Fibroblast of lung (primary cell): Measurements from ENCODE around the gene CLPTM1L.

Experiments
- EZH2 ChIP-seq: IDR thresholded peaks from 2 replicates; pipeline ENCODE4 v1.5.1; 2012; ENCODE audit warnings: low read length, control low read depth, mild to moderate bottlenecking; ENCODE audit errors: missing control alignments
- TF ChIP-seq, protein P1 (sequence below), 2 donors: IDR thresholded peaks in 1 of 2; conservative IDR thresholded peaks in 1 of 2; 1 replicate in 1 of 2; 2 replicates in 1 of 2; pipeline ENCODE4 v1.5.1; 2011 to 2012; ENCODE audit warnings: low read length in 2 of 2, control low read depth in 1 of 2, inconsistent platforms in 1 of 2, low read depth in 1 of 2, mild to moderate bottlenecking in 1 of 2

DNA sequence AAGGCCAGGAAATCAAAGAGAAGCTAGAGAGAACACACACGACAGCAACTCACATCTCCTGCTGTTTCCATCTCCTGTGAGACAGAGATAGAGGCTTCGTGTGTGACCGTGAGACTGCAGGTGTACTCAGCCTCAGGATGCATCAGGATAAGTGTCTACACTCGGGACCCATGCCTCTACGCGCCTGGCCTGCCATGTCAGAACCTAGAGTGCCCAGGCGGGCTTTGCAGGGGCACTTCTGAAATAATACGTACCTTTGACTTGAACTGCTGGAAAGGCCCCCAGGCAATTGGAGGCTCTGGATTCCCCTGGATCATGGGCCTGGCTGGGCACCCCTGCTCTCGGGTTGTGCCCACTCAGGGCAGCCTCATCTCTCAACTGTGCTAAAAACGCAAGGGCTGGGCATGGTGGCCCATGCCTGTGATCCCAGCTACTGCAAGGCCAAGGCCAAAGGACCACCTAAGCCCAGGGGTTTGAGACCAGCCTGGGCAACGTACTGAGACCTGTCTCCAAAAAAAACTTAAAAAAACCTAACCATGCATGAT lies 13.0 kb downstream of the CLPTM1L start:
- TF ChIP-seq, protein P1, sequence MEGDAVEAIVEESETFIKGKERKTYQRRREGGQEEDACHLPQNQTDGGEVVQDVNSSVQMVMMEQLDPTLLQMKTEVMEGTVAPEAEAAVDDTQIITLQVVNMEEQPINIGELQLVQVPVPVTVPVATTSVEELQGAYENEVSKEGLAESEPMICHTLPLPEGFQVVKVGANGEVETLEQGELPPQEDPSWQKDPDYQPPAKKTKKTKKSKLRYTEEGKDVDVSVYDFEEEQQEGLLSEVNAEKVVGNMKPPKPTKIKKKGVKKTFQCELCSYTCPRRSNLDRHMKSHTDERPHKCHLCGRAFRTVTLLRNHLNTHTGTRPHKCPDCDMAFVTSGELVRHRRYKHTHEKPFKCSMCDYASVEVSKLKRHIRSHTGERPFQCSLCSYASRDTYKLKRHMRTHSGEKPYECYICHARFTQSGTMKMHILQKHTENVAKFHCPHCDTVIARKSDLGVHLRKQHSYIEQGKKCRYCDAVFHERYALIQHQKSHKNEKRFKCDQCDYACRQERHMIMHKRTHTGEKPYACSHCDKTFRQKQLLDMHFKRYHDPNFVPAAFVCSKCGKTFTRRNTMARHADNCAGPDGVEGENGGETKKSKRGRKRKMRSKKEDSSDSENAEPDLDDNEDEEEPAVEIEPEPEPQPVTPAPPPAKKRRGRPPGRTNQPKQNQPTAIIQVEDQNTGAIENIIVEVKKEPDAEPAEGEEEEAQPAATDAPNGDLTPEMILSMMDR (conservative IDR thresholded peaks at IDR 0.05 in 1 of 2, IDR thresholded peaks at IDR 0.05 in 1 of 2; ENCODE audit: low read depth in 1 of 2, low read length in 2 of 2): no peak
- TF ChIP-seq EZH2: no peak
